Measurements from ENCODE around the gene FBXL14.
"Not testable (repeated sequence)": the region's sequence is repeated elsewhere in the genome, so short reads cannot be mapped to it uniquely, and the experiment has no call there.

- not testable (repeated sequence) for TF ChIP-seq POLR2A, EP300, CTCF, POLR2AphosphoS5 (IDR thresholded peaks at IDR 0.05)
These were observed 36.3 kb downstream of the FBXL14 start for GRCh38 chr12:1558108-1558507.

Measured in suprapubic skin (tissue), 4 donors.